Sigmoid colon (tissue), 4 donors: ENCODE data around the gene PDGFRB.

Experiments used
- CTCF ChIP-seq, 4 experiments: fragments of 450-650 bp in 3 of 4; fragments of 200-600 bp in 1 of 4; IDR thresholded peaks; one replicate each; pipeline ENCODE4 v1.5.1; 2016 to 2019; ENCODE audit warnings: antibody characterized with exemption in 4 of 4, mild to moderate bottlenecking in 3 of 4, moderate library complexity in 2 of 4
- EP300 ChIP-seq, 4 donors: sonication (generic); formaldehyde crosslinking; IDR thresholded peaks; one replicate each; pipeline ENCODE4 v1.6.1; 2017; ENCODE audit warnings: antibody characterized with exemption in 4 of 4
- POLR2A ChIP-seq, 2 donors: fragments of 450-650 bp; IDR thresholded peaks; one replicate each; pipeline ENCODE4 v1.6.1; 2016; ENCODE audit warnings: antibody characterized with exemption in 2 of 2, mild to moderate bottlenecking in 2 of 2, moderate library complexity in 2 of 2
- POLR2AphosphoS5 ChIP-seq, 4 donors: sonication (generic); formaldehyde crosslinking; IDR thresholded peaks; one replicate each; pipeline ENCODE4 v1.6.1; 2017; ENCODE audit warnings: antibody characterized with exemption in 4 of 4

- no peak for TF ChIP-seq CTCF (IDR thresholded peaks at IDR 0.05)
- no peak for TF ChIP-seq POLR2A (IDR thresholded peaks at IDR 0.05)
- no peak for TF ChIP-seq EP300 (IDR thresholded peaks at IDR 0.05)
- no peak for TF ChIP-seq POLR2AphosphoS5 (IDR thresholded peaks at IDR 0.05)
Measured at GRCh38 chr5:150159741-150160179, 4.1 kb upstream of the PDGFRB start.
